ENCODE results near the gene TBCD. TPM values are rescaled to one million over a fixed set of nuclear protein-coding genes. Genes with fewer than 3 reads are reported as not detected.

TBCD gene
- total and polyA plus RNA-seq, 2 experiments from 2014 or later = 19.3 to 33.8 TPM

DNA sequence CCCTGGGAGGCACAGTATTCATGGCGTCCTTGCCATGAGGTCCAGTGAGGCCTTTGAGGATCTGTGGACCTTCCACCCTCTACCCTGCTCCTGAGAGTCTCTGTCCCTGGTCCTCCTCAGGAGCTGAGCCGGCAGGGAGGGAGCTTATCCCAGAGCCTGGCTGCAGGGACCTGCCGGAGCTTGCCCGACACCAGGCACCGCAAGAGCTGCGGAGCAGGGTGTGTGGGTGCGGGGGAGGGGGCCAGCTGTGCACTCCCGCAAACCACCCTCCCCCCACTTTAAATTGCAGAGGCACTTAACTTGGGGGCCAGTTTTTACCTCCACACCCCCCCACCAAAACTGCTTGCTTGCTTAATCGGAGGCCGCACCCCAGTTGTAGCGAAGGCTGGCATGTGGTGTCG, 88.6 kb downstream of the TBCD start:
- Histone ChIP-seq H3K79me2 (ENCODE audit: insufficient read depth) (no peaks in the 10 kb centered on the region), H3K4me2 (ENCODE audit: unreplicated experiment) (no peak overlapping the region), H2AFZ (no peak overlapping the region), H3K9ac (no peak overlapping the region), H4K20me1 (ENCODE audit: insufficient read depth) (no peaks in the 10 kb centered on the region), H3K9me3 (ENCODE audit: low read depth) (no peaks in the 10 kb centered on the region), H3K27me3 (replicated peaks; ENCODE audit: insufficient read depth) (no peaks in the 10 kb centered on the region), H3K27ac (no peak overlapping the region), H3K4me3 (no peak overlapping the region), H3K4me1 (ENCODE audit: insufficient read depth) (no peaks in the 10 kb centered on the region), H3K9me2 (ENCODE audit: insufficient read depth) (no peaks in the 10 kb centered on the region), H3K36me3 (ENCODE audit: low read depth) (0 out of 2 replicates have a peak, but pooled peaks cover 3% of the 10 kb centered on the region), H3F3A (ENCODE audit: insufficient read depth) (no peaks in the 10 kb centered on the region)
- TF ChIP-seq EZH2 (IDR thresholded peaks at IDR 0.05; ENCODE audit: insufficient read depth, poor library complexity, severe bottlenecking) = no peak
- TF ChIP-seq EZH2phosphoT487 (IDR thresholded peaks at IDR 0.05; ENCODE audit: insufficient read depth, low read depth) = no peak
- in situ Hi-C loops (cut with MboI) = no loop called here
- DNase-seq = no peak
- 91 to 93% methylated on average over 9 to 12 of the region's 12 CpGs for WGBS, 2 experiments (ENCODE audit: low coverage in 1 of 2, low lambda C conversion rate in 2 of 2, missing lambda C conversion rate in 2 of 2)

- no peaks in the 10 kb centered on the region for H3F3A ChIP-seq (ENCODE audit: insufficient read depth)
These were observed 90.2 kb downstream of the TBCD start for GRCh38 chr17:82841921-82842596.

GRCh38 chr17:82843904-82844680, 92.2 kb downstream of the TBCD start:
- no peak for TF ChIP-seq EZH2phosphoT487 (IDR thresholded peaks at IDR 0.05; ENCODE audit: insufficient read depth, low read depth)
- TF ChIP-seq EZH2 (IDR thresholded peaks at IDR 0.05; ENCODE audit: insufficient read depth, poor library complexity, severe bottlenecking) = no peak
- H3K4me2 ChIP-seq (ENCODE audit: unreplicated experiment) = no peak overlapping the region
- H3K27ac ChIP-seq = no peak overlapping the region
- no peak overlapping the region for H3K9ac ChIP-seq
- no peaks in the 10 kb centered on the region for H3K9me2 ChIP-seq (ENCODE audit: insufficient read depth)
- WGBS, 2 experiments (ENCODE audit: low coverage in 1 of 2, low lambda C conversion rate in 2 of 2, missing lambda C conversion rate in 2 of 2) = 88 to 93% methylated on average over 7 of the region's 7 CpGs
- in situ Hi-C loops (cut with MboI) = no loop called here
- no peaks in the 10 kb centered on the region for H3K36me3 ChIP-seq (ENCODE audit: low read depth)
- no peaks in the 10 kb centered on the region for H3K79me2 ChIP-seq (ENCODE audit: insufficient read depth)
- no peak overlapping the region for H3K4me3 ChIP-seq
- H3K4me1 ChIP-seq (ENCODE audit: insufficient read depth) = no peaks in the 10 kb centered on the region
- no peaks in the 10 kb centered on the region for H3K27me3 ChIP-seq (replicated peaks; ENCODE audit: insufficient read depth)
- no peak for DNase-seq
- H3K9me3 ChIP-seq (ENCODE audit: low read depth) = no peaks in the 10 kb centered on the region
- H2AFZ ChIP-seq = no peak overlapping the region
- H4K20me1 ChIP-seq (ENCODE audit: insufficient read depth) = no peaks in the 10 kb centered on the region
- H3F3A ChIP-seq (ENCODE audit: insufficient read depth) = no peaks in the 10 kb centered on the region

More at GRCh38 chr17:82841921-82842596, 90.2 kb downstream of the TBCD start:
- H3K79me2 ChIP-seq (ENCODE audit: insufficient read depth) = no peaks in the 10 kb centered on the region
- H3K36me3 ChIP-seq (ENCODE audit: low read depth) = no peaks in the 10 kb centered on the region
- H3K9ac ChIP-seq = no peak overlapping the region
- no peak overlapping the region for H3K27ac ChIP-seq
- 92 to 95% methylated on average over 16 of the region's 16 CpGs for WGBS, 2 experiments (ENCODE audit: low coverage in 1 of 2, low lambda C conversion rate in 2 of 2, missing lambda C conversion rate in 2 of 2)
- H2AFZ ChIP-seq = no peak overlapping the region
- no peak overlapping the region for H3K4me2 ChIP-seq (ENCODE audit: unreplicated experiment)
- in situ Hi-C loops (cut with MboI) = no loop called here
- no peaks in the 10 kb centered on the region for H3K27me3 ChIP-seq (replicated peaks; ENCODE audit: insufficient read depth)
- H3K4me3 ChIP-seq = no peak overlapping the region
- H3K9me2 ChIP-seq (ENCODE audit: insufficient read depth) = no peaks in the 10 kb centered on the region
- no peaks in the 10 kb centered on the region for H4K20me1 ChIP-seq (ENCODE audit: insufficient read depth)
- no peak for DNase-seq
- H3K9me3 ChIP-seq (ENCODE audit: low read depth) = no peaks in the 10 kb centered on the region
- H3K4me1 ChIP-seq (ENCODE audit: insufficient read depth) = no peaks in the 10 kb centered on the region
- TF ChIP-seq EZH2 (IDR thresholded peaks at IDR 0.05; ENCODE audit: insufficient read depth, poor library complexity, severe bottlenecking) = no peak
- no peak for TF ChIP-seq EZH2phosphoT487 (IDR thresholded peaks at IDR 0.05; ENCODE audit: insufficient read depth, low read depth)

GRCh38 chr17:82844796-82845162, 92.9 kb downstream of the TBCD start:
- no peak overlapping the region for H3K4me3 ChIP-seq
- no peak overlapping the region for H3K27ac ChIP-seq
- DNase-seq = no peak
- no peak overlapping the region for H2AFZ ChIP-seq
- no peaks in the 10 kb centered on the region for H3K9me2 ChIP-seq (ENCODE audit: insufficient read depth)
- H3K4me1 ChIP-seq (ENCODE audit: insufficient read depth) = no peaks in the 10 kb centered on the region
- no peaks in the 10 kb centered on the region for H3K9me3 ChIP-seq (ENCODE audit: low read depth)
- H3K9ac ChIP-seq = no peak overlapping the region
- H3K36me3 ChIP-seq (ENCODE audit: low read depth) = no peaks in the 10 kb centered on the region
- no peak for TF ChIP-seq EZH2 (IDR thresholded peaks at IDR 0.05; ENCODE audit: insufficient read depth, poor library complexity, severe bottlenecking)
- no peak for TF ChIP-seq EZH2phosphoT487 (IDR thresholded peaks at IDR 0.05; ENCODE audit: insufficient read depth, low read depth)
- H3K27me3 ChIP-seq (replicated peaks; ENCODE audit: insufficient read depth) = no peaks in the 10 kb centered on the region
- in situ Hi-C loops (cut with MboI) = no loop called here
- 91 to 94% methylated on average over 8 to 11 of the region's 11 CpGs for WGBS, 2 experiments (ENCODE audit: low coverage in 1 of 2, low lambda C conversion rate in 2 of 2, missing lambda C conversion rate in 2 of 2)
- H3F3A ChIP-seq (ENCODE audit: insufficient read depth) = no peaks in the 10 kb centered on the region
- H4K20me1 ChIP-seq (ENCODE audit: insufficient read depth) = no peaks in the 10 kb centered on the region
- no peak overlapping the region for H3K4me2 ChIP-seq (ENCODE audit: unreplicated experiment)
- H3K79me2 ChIP-seq (ENCODE audit: insufficient read depth) = no peaks in the 10 kb centered on the region
